Measurements from ENCODE around the gene ITGB4. TPM values are rescaled to one million over a fixed set of nuclear protein-coding genes. Genes with fewer than 3 reads are reported as not detected.

The ITGB4 gene
- total and polyA plus RNA-seq, 9 of the 15 experiments (the other 6 are each of a cell fraction or from before 2014, with no cell fraction given), result 0.05 to 2.8 (median 0.76) TPM; not detected in 3

- TF ChIP-seq REST (IDR thresholded peaks at IDR 0.05; ENCODE audit: borderline replicate concordance) (peak; percentile 44; the same call in 1 of the 2 replicates), REST (CRISPR knock-in tag; IDR thresholded peaks at IDR 0.05; ENCODE audit: low read depth) (no peak), ATF6 (CRISPR knock-in tag; IDR thresholded peaks at IDR 0.05) (no peak), NFE2L1 (tag; IDR thresholded peaks at IDR 0.05; ENCODE audit: borderline replicate concordance, low read depth) (no peak), ZZZ3 (IDR thresholded peaks at IDR 0.05) (no peak), BRF1 (IDR thresholded peaks at IDR 0.05; ENCODE audit: borderline replicate concordance, extremely low read depth, insufficient read length) (no peak), ZNF644 (tag; IDR thresholded peaks at IDR 0.05; ENCODE audit: low read depth) (no peak), TBP (optimal IDR thresholded peaks at IDR 0.05; ENCODE audit: low read depth, low read length) (no peak), KDM4B (IDR thresholded peaks at IDR 0.05; ENCODE audit: borderline replicate concordance in 2 of 2, low read depth in 1 of 2) (no peak), L3MBTL2 (IDR thresholded peaks at IDR 0.05) (no peak), STAG1 (CRISPR knock-in tag; IDR thresholded peaks at IDR 0.05; ENCODE audit: borderline replicate concordance) (peak; percentile 82; the same call in 1 of the 2 replicates), ZNF316 (IDR thresholded peaks at IDR 0.05) (no peak), MBD1 (CRISPR knock-in tag; IDR thresholded peaks at IDR 0.05) (no peak)
Measured at GRCh38 chr17:75749545-75750389, 28.5 kb downstream of the ITGB4 start (continued).

Measured in K562 (cell line).